Lower lobe of right lung (tissue), 2 donors: ENCODE data around the gene SLC6A9. TPM values are rescaled to one million over a fixed set of nuclear protein-coding genes. Genes with fewer than 3 reads are reported as not detected.

Experiments used
- ATAC-seq, 2 donors: fragments of 200-7000 bp; cut with Tn5 transposase; one replicate each; pipeline ENCODE4 v1.9.1; 2020 to 2022; ENCODE audit warnings: mild to moderate bottlenecking in 2 of 2, moderate library complexity in 2 of 2
- DNase-seq: peaks from one replicate; pipeline ENCODE4 v3.0.0-alpha.2; 2020
- H3K27ac ChIP-seq: fragments of 200-600 bp; one replicate; pipeline ENCODE4 v1.8.0; 2022
- H3K27me3 ChIP-seq: fragments of 200-600 bp; one replicate; pipeline ENCODE4 v1.8.0; 2022; ENCODE audit warnings: low read depth
- H3K36me3 ChIP-seq: fragments of 200-600 bp; one replicate; pipeline ENCODE4 v1.8.0; 2022; ENCODE audit warnings: mild to moderate bottlenecking
- H3K4me1 ChIP-seq: fragments of 200-600 bp; one replicate; pipeline ENCODE4 v1.8.0; 2022
- H3K4me3 ChIP-seq: fragments of 200-600 bp; one replicate; pipeline ENCODE4 v1.8.0; 2022; ENCODE audit warnings: mild to moderate bottlenecking
- H3K9me3 ChIP-seq: fragments of 200-600 bp; one replicate; pipeline ENCODE4 v1.8.0; 2022
- CTCF ChIP-seq: fragments of 200-600 bp; IDR thresholded peaks from one replicate; pipeline ENCODE4 v1.8.0; 2022; ENCODE audit warnings: antibody characterized with exemption, mild to moderate bottlenecking
- intact Hi-C: fragments of 100-400 bp; cut with DNase I; formaldehyde crosslinking; loops from one replicate; pipeline ENCODE4 v1.11.0; 2022
- total RNA-seq: library from RNA; stranded (reverse); fragmentation: NEBNext Ultra II Directional; extraction: Animal tissue kit (Norgen Biotek cat#: 25700); gene quantifications from one replicate; pipeline ENCODE4 v1.2.1, GENCODE V29; 2021
- donor health status: DM: no; HTN: yes; CAD: no; lungs with severe emphysema.

Gene SLC6A9
- total RNA-seq, 1 donor from 2014 or later: 24.2 TPM

- intact Hi-C loops: no loop called here
- TF ChIP-seq CTCF: no peak
- H3K27ac ChIP-seq: no peak overlapping the region
- no peaks in the 10 kb centered on the region for H3K27me3 ChIP-seq
- ATAC-seq: no peak
- DNase-seq: no peak
- H3K4me1 ChIP-seq: peaks cover 26% of the 10 kb centered on the region
- H3K9me3 ChIP-seq: no peaks in the 10 kb centered on the region
- H3K4me3 ChIP-seq: peak overlapping the region; percentile 97
- H3K36me3 ChIP-seq: peaks cover 37% of the 10 kb centered on the region
Measured at GRCh38 chr1:43969416-43969745, 61.9 kb downstream of the SLC6A9 start.

- DNase-seq: no peak
- intact Hi-C loops: no loop called here
- no peaks in the 10 kb centered on the region for H3K27me3 ChIP-seq
- no peak for TF ChIP-seq CTCF
- ATAC-seq: no peak
- peaks cover 20% of the 10 kb centered on the region for H3K4me1 ChIP-seq
- no peak overlapping the region for H3K27ac ChIP-seq
- H3K36me3 ChIP-seq: peaks cover 42% of the 10 kb centered on the region
- no peaks in the 10 kb centered on the region for H3K9me3 ChIP-seq
- H3K4me3 ChIP-seq: no peak overlapping the region
Measured at GRCh38 chr1:43968348-43968948, 62.8 kb downstream of the SLC6A9 start.

GRCh38 chr1:43965316-43965715 is 65.9 kb downstream of the SLC6A9 start:
- DNase-seq: no peak
- Histone ChIP-seq H3K4me1 (peaks cover 8% of the 10 kb centered on the region), H3K36me3 (peaks cover 56% of the 10 kb centered on the region), H3K27me3 (no peaks in the 10 kb centered on the region), H3K27ac (no peak overlapping the region), H3K9me3 (no peaks in the 10 kb centered on the region), H3K4me3 (no peak overlapping the region)
- no peak for ATAC-seq
- TF ChIP-seq CTCF: no peak
- intact Hi-C loops: no loop called here

GRCh38 chr1:43963890-43964289 is 67.4 kb downstream of the SLC6A9 start:
- Histone ChIP-seq H3K4me3 (no peak overlapping the region), H3K36me3 (peaks cover 69% of the 10 kb centered on the region), H3K27me3 (no peaks in the 10 kb centered on the region), H3K4me1 (no peaks in the 10 kb centered on the region), H3K9me3 (no peaks in the 10 kb centered on the region), H3K27ac (no peak overlapping the region)
- TF ChIP-seq CTCF: no peak
- DNase-seq (peak; percentile 6), ATAC-seq (no peak)
- intact Hi-C loops: no loop called here

- DNase-seq (peak; percentile 1), ATAC-seq (no peak)
- Histone ChIP-seq H3K27ac (no peak overlapping the region), H3K4me3 (no peak overlapping the region), H3K27me3 (no peaks in the 10 kb centered on the region), H3K4me1 (no peaks in the 10 kb centered on the region), H3K36me3 (peaks cover 78% of the 10 kb centered on the region), H3K9me3 (no peaks in the 10 kb centered on the region)
- intact Hi-C loops: no loop called here
- no peak for TF ChIP-seq CTCF
Measured at GRCh38 chr1:43963006-43963405, 68.3 kb downstream of the SLC6A9 start.

- Histone ChIP-seq H3K4me3 (no peak overlapping the region), H3K27me3 (no peaks in the 10 kb centered on the region), H3K9me3 (no peaks in the 10 kb centered on the region), H3K27ac (no peak overlapping the region), H3K4me1 (no peaks in the 10 kb centered on the region), H3K36me3 (peaks cover 83% of the 10 kb centered on the region)
- ATAC-seq (no peak), DNase-seq (no peak)
- TF ChIP-seq CTCF: no peak
- intact Hi-C loops: no loop called here
Measured at GRCh38 chr1:43962324-43962723, 68.9 kb downstream of the SLC6A9 start.
